Prostate gland (tissue), 2 donors: Measurements from ENCODE around the gene FIG4. TPM values are rescaled to one million over a fixed set of nuclear protein-coding genes. Genes with fewer than 3 reads are reported as not detected.

Source experiments
- DNase-seq: peaks from one replicate; pipeline ENCODE4 v3.0.0-alpha.2; 2019; ENCODE audit warnings: low spot score
- H3K27ac ChIP-seq, 2 donors: fragments of 200-600 bp; sonication (generic); 2 replicates each; pipeline ENCODE4 v1.5.1; 2017 to 2019
- H3K27me3 ChIP-seq: fragments of 200-600 bp; sonication (generic); replicated peaks from 2 replicates; pipeline ENCODE4 v1.5.1; 2019; ENCODE audit not compliant: insufficient read depth
- H3K36me3 ChIP-seq, 2 donors: fragments of 200-600 bp; sonication (generic); 1 replicate in 1 of 2; 2 replicates in 1 of 2; pipeline versions ENCODE4 v1.5.1 to v1.8.1; 2017 to 2019
- H3K4me1 ChIP-seq: fragments of 200-600 bp; sonication (generic); replicated peaks from 2 replicates; pipeline ENCODE4 v1.5.1; 2019
- H3K4me3 ChIP-seq, 2 donors: fragments of 200-600 bp; sonication (generic); 2 replicates each; pipeline ENCODE4 v1.5.1; 2017 to 2019
- H3K9me3 ChIP-seq: fragments of 200-600 bp; sonication (generic); 2 replicates; pipeline ENCODE4 v1.5.1; 2017
- CTCF ChIP-seq, 4 experiments: fragments of 200-600 bp in 2 of 4; fragments of 450-650 bp in 2 of 4; sonication (generic) in 2 of 4; IDR thresholded peaks; 1 replicate in 3 of 4; 2 replicates in 1 of 4; pipeline ENCODE4 v1.5.1; 2016 to 2019; ENCODE audit warnings: antibody characterized with exemption in 4 of 4, mild to moderate bottlenecking in 2 of 4, moderate library complexity in 2 of 4
- POLR2A ChIP-seq: fragments of 450-650 bp; IDR thresholded peaks from one replicate; pipeline ENCODE4 v1.6.1; 2016; ENCODE audit warnings: antibody characterized with exemption, mild to moderate bottlenecking
- POLR2AphosphoS5 ChIP-seq: sonication (generic); formaldehyde crosslinking; IDR thresholded peaks from one replicate; pipeline ENCODE4 v1.6.1; 2017; ENCODE audit warnings: antibody characterized with exemption
- WGBS: methylation state at CpG from one replicate; pipeline ENCODE4 v1.1.5; 2018; 5-methylcytosine and 5-hydroxymethylcytosine counted together
- intact Hi-C: fragments of 100-400 bp; cut with DNase I; formaldehyde crosslinking; loops from one replicate; pipeline ENCODE4 v1.14.2; 2022
- total RNA-seq, 2 donors: library from RNA; depleted of rRNA; stranded (reverse); fragments of >200 nt; gene quantifications; one replicate each; pipeline ENCODE4 v1.1.0, GENCODE V29; 2016

The FIG4 gene
- total RNA-seq, 2 donors from 2014 or later, result 12.7 to 16.6 TPM

DNA sequence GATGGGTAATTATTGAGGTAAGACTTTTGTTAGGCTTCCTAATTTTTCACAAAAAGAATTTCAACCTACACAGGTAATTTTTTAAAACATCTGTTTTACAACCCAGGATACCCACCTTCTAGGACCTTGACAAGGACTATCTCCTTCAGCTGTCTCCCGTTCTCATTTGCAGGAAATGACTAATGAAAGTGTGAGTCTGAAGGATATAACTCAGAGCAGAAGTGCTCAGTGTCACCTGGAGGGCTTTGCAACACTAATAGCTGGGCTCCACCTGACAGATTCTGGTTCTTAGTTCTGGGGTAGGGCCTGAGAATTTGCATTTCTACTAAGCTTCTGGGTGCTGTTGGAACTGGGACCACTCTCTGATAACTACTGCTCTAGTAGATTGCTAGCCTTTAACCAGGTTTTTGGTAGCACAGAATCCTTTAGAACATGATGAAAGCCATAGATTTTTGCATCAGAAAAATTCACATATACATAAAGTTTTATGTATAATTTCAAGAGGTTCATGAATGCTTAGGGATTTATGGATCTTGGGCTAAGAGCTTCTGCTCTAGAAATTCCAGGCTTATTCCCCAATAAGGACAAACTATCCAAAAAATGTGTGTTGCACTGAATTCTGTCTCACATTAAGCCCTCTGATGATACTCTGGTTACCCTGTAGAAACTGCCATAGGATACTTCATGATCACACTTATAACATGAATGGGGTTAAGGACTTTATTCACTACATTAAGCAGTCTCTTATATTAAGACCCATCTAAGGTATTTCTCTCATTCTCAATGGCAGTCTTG lies 30.4 kb upstream of the FIG4 start:
- Histone ChIP-seq H3K4me1 (no peaks in the 10 kb centered on the region), H3K9me3 (no peaks in the 10 kb centered on the region), H3K36me3 (no peaks in the 10 kb centered on the region), H3K4me3 (no peak overlapping the region), H3K27me3 (no peaks in the 10 kb centered on the region), H3K27ac (no peak overlapping the region)
- intact Hi-C loops, result no loop called here
- 60% methylated on average over 1 of the region's 1 CpG for WGBS
- TF ChIP-seq POLR2A (no peak), CTCF (IDR thresholded peaks at IDR 0.05) (no peak), POLR2AphosphoS5 (no peak)
- DNase-seq, result no peak

- Histone ChIP-seq H3K36me3 (no peaks in the 10 kb centered on the region), H3K27ac (no peak overlapping the region), H3K4me1 (no peaks in the 10 kb centered on the region), H3K9me3 (no peaks in the 10 kb centered on the region), H3K4me3 (no peak overlapping the region), H3K27me3 (no peaks in the 10 kb centered on the region)
- intact Hi-C loops, result no loop called here
- DNase-seq, result no peak
- 93% methylated on average over 2 of the region's 2 CpGs for WGBS
- TF ChIP-seq CTCF (IDR thresholded peaks at IDR 0.05), result no peak
Observed at GRCh38 chr6:109662192-109662591, 28.9 kb upstream of the FIG4 start.

- 70% methylated on average over 4 of the region's 4 CpGs for WGBS
- no peak overlapping the region for H3K4me3 ChIP-seq
- DNase-seq, result no peak
- H3K36me3 ChIP-seq, result no peaks in the 10 kb centered on the region
- no peaks in the 10 kb centered on the region for H3K27me3 ChIP-seq
- no peak overlapping the region for H3K27ac ChIP-seq
- H3K4me1 ChIP-seq, result no peaks in the 10 kb centered on the region
- H3K9me3 ChIP-seq, result no peaks in the 10 kb centered on the region
- TF ChIP-seq POLR2AphosphoS5, result no peak
- TF ChIP-seq POLR2A, result no peak
- TF ChIP-seq CTCF (IDR thresholded peaks at IDR 0.05), result no peak
- intact Hi-C loops, result no loop called here
Observed at GRCh38 chr6:109669811-109670210, 21.3 kb upstream of the FIG4 start.

DNA sequence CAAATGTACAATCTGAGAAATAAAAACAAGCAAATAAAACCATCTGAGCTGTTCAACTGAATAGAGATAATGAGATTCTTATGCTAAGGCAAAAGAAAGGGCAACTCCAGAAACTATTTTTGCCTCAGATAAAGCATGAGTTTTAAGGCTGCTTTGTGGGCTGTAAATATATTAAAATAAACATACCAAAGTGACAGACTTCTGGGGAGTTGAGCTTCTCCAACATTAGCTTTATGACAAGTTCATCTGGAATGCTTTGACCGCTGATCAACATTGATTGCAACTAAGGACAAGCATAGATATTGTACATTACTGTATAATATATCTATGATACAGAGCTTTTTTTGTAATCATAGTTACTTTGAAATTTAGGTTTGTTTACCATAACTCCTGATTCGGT lies 19.4 kb upstream of the FIG4 start:
- WGBS, result 81% methylated on average over 2 of the region's 2 CpGs
- Histone ChIP-seq H3K27ac (no peak overlapping the region), H3K9me3 (no peaks in the 10 kb centered on the region), H3K27me3 (no peaks in the 10 kb centered on the region), H3K36me3 (no peaks in the 10 kb centered on the region), H3K4me1 (no peaks in the 10 kb centered on the region), H3K4me3 (no peak overlapping the region)
- intact Hi-C loops, result no loop called here
- DNase-seq, result no peak
- TF ChIP-seq POLR2A (no peak), CTCF (IDR thresholded peaks at IDR 0.05) (no peak), POLR2AphosphoS5 (no peak)

GRCh38 chr6:109672175-109672574 lies 18.9 kb upstream of the FIG4 start:
- 89% methylated on average over 1 of the region's 1 CpG for WGBS
- no peak for TF ChIP-seq CTCF (IDR thresholded peaks at IDR 0.05)
- no peak for TF ChIP-seq POLR2AphosphoS5
- TF ChIP-seq POLR2A, result no peak
- Histone ChIP-seq H3K4me3 (no peak overlapping the region), H3K27me3 (no peaks in the 10 kb centered on the region), H3K27ac (no peak overlapping the region), H3K9me3 (no peaks in the 10 kb centered on the region), H3K4me1 (no peaks in the 10 kb centered on the region), H3K36me3 (no peaks in the 10 kb centered on the region)
- intact Hi-C loops, result no loop called here
- DNase-seq, result no peak
